ENCODE results near the gene NDUFA3. TPM values are rescaled to one million over a fixed set of nuclear protein-coding genes. Genes with fewer than 3 reads are reported as not detected.

Gene NDUFA3
- total RNA-seq, 4 donors from 2014 or later, result 20.9 to 29.5 (median 25.4) TPM

- intact Hi-C loops (cut with DNase I), result no loop called here
- TF ChIP-seq POLR2A (IDR thresholded peaks at IDR 0.05), result no peak
- no peak for TF ChIP-seq CTCF (IDR thresholded peaks at IDR 0.05)
- no peak overlapping the region for H3K4me3 ChIP-seq
- H3K4me1 ChIP-seq, result no peaks in the 10 kb centered on the region
- no peaks in the 10 kb centered on the region for H3K27me3 ChIP-seq
- H3K36me3 ChIP-seq, result no peaks in the 10 kb centered on the region
- no peak overlapping the region for H3K27ac ChIP-seq
- WGBS, 2 donors, result 56 to 75% methylated on average over 8 of the region's 9 CpGs
- H3K9me3 ChIP-seq, result peaks cover 0 to 5% (median 1%) of the 10 kb centered on the region in 3 donors
- DNase-seq, result no peak
Measured at GRCh38 chr19:54074851-54075250, 27.8 kb upstream of the NDUFA3 start.

- 59 to 75% methylated on average over 5 of the region's 5 CpGs for WGBS, 2 donors
- TF ChIP-seq CTCF (IDR thresholded peaks at IDR 0.05), result no peak
- no peak for TF ChIP-seq POLR2A (IDR thresholded peaks at IDR 0.05)
- Histone ChIP-seq H3K36me3 (no peaks in the 10 kb centered on the region), H3K4me3 (no peak overlapping the region), H3K9me3 (peaks cover 0 to 16% (median 0%) of the 10 kb centered on the region in 3 donors), H3K27me3 (no peaks in the 10 kb centered on the region), H3K4me1 (no peaks in the 10 kb centered on the region), H3K27ac (no peak overlapping the region)
- intact Hi-C loops (cut with DNase I), result no loop called here
- DNase-seq, result no peak
Measured at GRCh38 chr19:54077334-54077733, 25.3 kb upstream of the NDUFA3 start.

GRCh38 chr19:54081032-54081431, 21.6 kb upstream of the NDUFA3 start, which contains the start of gene TARM1:
TARM1 (minus strand) TSS chr19:54081365; CDS start chr19:54081340, 25 bp downstream.
- Histone ChIP-seq H3K27me3 (no peaks in the 10 kb centered on the region), H3K9me3 (peaks cover 0 to 26% (median 3%) of the 10 kb centered on the region in 3 donors), H3K4me3 (no peak within 1 kb of the TSS), H3K4me1 (no peaks in the 10 kb centered on the region), H3K36me3 (no peaks in the 10 kb centered on the region), H3K27ac (no peak within 1 kb of the TSS)
- intact Hi-C loops (cut with DNase I), result no loop called here
- TF ChIP-seq CTCF (IDR thresholded peaks at IDR 0.05), result no peak
- TF ChIP-seq POLR2A (IDR thresholded peaks at IDR 0.05), result no peak
- DNase-seq, result no peak
- WGBS, 2 donors, result 77 to 82% methylated on average over 7 of the region's 7 CpGs

GRCh38 chr19:54084410-54084809, 18.2 kb upstream of the NDUFA3 start:
- H3K27me3 ChIP-seq, result no peaks in the 10 kb centered on the region
- no peak for TF ChIP-seq CTCF (IDR thresholded peaks at IDR 0.05)
- TF ChIP-seq POLR2A (IDR thresholded peaks at IDR 0.05), result no peak
- H3K4me3 ChIP-seq, result no peak overlapping the region
- H3K4me1 ChIP-seq, result no peaks in the 10 kb centered on the region
- no peaks in the 10 kb centered on the region for H3K36me3 ChIP-seq
- 65 to 69% methylated on average over 2 to 3 of the region's 3 CpGs for WGBS, 2 donors
- peaks cover 0 to 26% (median 3%) of the 10 kb centered on the region in 3 donors for H3K9me3 ChIP-seq
- intact Hi-C loops (cut with DNase I), result no loop called here
- no peak for DNase-seq
- no peak overlapping the region for H3K27ac ChIP-seq

- TF ChIP-seq CTCF (IDR thresholded peaks at IDR 0.05), result no peak
- TF ChIP-seq POLR2A (IDR thresholded peaks at IDR 0.05), result no peak
- WGBS, 2 donors, result 78 to 87% methylated on average over 14 to 16 of the region's 17 CpGs
- H3K27me3 ChIP-seq, result peaks cover 0 to 19% (median 2%) of the 10 kb centered on the region in 4 donors
- no peak overlapping the region for H3K4me3 ChIP-seq
- peaks cover 8 to 24% (median 9%) of the 10 kb centered on the region in 3 donors for H3K4me1 ChIP-seq
- no peak for DNase-seq
- no peaks in the 10 kb centered on the region for H3K9me3 ChIP-seq
- intact Hi-C loops (cut with DNase I), result no loop called here
- H3K36me3 ChIP-seq, result no peaks in the 10 kb centered on the region
- H3K27ac ChIP-seq, result no peak overlapping the region
Measured at GRCh38 chr19:54094426-54095000, 8.1 kb upstream of the NDUFA3 start.

Data from esophagus squamous epithelium (tissue), 5 donors.